C4-2B (cell line): Measurements from ENCODE around the gene BLM.

Source experiments
- H3K27ac ChIP-seq: fragments of 450-650 bp; 2 replicates; pipeline ENCODE4 v1.5.1; 2017
- ZFX ChIP-seq: fragments of 450-650 bp; IDR thresholded peaks from 2 replicates; pipeline ENCODE4 v1.6.1; 2017
- TF ChIP-seq, protein P1 (sequence below): fragments of 450-650 bp; conservative IDR thresholded peaks from 2 replicates; pipeline ENCODE4 v1.5.1; 2017; ENCODE audit warnings: mild to moderate bottlenecking

BLM gene

GRCh38 chr15:90801803-90802202 lies 84.7 kb downstream of the BLM start:
- no peak for TF ChIP-seq ZFX
- TF ChIP-seq, protein P1, sequence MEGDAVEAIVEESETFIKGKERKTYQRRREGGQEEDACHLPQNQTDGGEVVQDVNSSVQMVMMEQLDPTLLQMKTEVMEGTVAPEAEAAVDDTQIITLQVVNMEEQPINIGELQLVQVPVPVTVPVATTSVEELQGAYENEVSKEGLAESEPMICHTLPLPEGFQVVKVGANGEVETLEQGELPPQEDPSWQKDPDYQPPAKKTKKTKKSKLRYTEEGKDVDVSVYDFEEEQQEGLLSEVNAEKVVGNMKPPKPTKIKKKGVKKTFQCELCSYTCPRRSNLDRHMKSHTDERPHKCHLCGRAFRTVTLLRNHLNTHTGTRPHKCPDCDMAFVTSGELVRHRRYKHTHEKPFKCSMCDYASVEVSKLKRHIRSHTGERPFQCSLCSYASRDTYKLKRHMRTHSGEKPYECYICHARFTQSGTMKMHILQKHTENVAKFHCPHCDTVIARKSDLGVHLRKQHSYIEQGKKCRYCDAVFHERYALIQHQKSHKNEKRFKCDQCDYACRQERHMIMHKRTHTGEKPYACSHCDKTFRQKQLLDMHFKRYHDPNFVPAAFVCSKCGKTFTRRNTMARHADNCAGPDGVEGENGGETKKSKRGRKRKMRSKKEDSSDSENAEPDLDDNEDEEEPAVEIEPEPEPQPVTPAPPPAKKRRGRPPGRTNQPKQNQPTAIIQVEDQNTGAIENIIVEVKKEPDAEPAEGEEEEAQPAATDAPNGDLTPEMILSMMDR = no peak
- no peak overlapping the region for H3K27ac ChIP-seq

GRCh38 chr15:90807074-90807785 lies 90.1 kb downstream of the BLM start:
- TF ChIP-seq, protein P1 = no peak
- TF ChIP-seq ZFX = no peak
- no peak overlapping the region for H3K27ac ChIP-seq

GRCh38 chr15:90807786-90808086 lies 90.6 kb downstream of the BLM start:
- H3K27ac ChIP-seq = no peak overlapping the region
- TF ChIP-seq, protein P1 = no peak
- no peak for TF ChIP-seq ZFX

DNA sequence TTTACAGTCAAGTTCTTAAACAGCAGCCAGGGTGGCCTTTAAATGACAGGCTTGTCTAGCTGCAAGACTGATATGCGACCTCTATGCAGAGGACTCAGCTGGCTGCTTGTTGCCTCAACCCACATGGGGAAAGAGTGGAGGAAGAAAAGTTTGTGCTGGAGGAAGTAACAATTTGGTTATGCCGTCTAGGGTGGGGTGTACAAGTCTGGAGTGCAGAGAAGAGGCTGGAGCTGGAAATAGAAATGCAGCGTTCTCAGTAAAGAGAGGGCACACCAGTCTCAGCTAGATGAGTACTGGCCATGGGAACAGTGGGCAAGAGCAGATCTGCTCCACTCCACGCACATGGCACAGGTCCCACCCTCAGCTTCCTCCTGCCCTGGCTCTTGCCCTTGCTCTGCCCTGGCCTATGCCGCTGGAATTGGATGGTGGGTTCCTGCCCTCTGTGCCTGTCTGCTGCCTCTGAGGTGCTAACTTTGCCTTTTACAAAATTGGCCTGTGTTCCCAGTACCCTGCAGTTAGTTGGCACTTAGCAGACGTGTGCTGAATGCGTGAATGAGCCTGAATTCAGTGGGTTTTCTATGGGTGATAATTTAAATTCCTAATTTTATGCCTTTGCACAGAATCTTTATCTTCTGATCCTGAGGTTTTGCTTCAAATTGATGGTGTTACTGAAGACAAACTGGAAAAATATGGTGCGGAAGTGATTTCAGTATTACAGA lies 91.5 kb downstream of the BLM start:
- H3K27ac ChIP-seq = no peak overlapping the region
- TF ChIP-seq ZFX = no peak
- TF ChIP-seq, protein P1 = no peak

GRCh38 chr15:90809536-90809935 lies 92.4 kb downstream of the BLM start:
- no peak overlapping the region for H3K27ac ChIP-seq
- TF ChIP-seq, protein P1 = no peak
- no peak for TF ChIP-seq ZFX

- no peak for TF ChIP-seq ZFX
- TF ChIP-seq, protein P1 = no peak
- no peak overlapping the region for H3K27ac ChIP-seq
Observed at GRCh38 chr15:90810354-90810753, 93.2 kb downstream of the BLM start.

- no peak for TF ChIP-seq ZFX
- TF ChIP-seq, protein P1 = no peak
- no peak overlapping the region for H3K27ac ChIP-seq
Observed at GRCh38 chr15:90812171-90812957, 95.2 kb downstream of the BLM start.
